Suprapubic skin (tissue), 4 donors: Measurements from ENCODE around the gene RELL1.

ENCODE experiments used
- EP300 ChIP-seq: sonication (generic); formaldehyde crosslinking; IDR thresholded peaks from one replicate; pipeline ENCODE4 v1.6.1; 2017; ENCODE audit warnings: antibody characterized with exemption
- POLR2A ChIP-seq, 2 donors: fragments of 450-650 bp; IDR thresholded peaks; one replicate each; pipeline ENCODE4 v1.6.1; 2017; ENCODE audit warnings: antibody characterized with exemption in 2 of 2, mild to moderate bottlenecking in 2 of 2, moderate library complexity in 2 of 2
- POLR2AphosphoS5 ChIP-seq, 3 donors: sonication (generic); formaldehyde crosslinking; IDR thresholded peaks; one replicate each; pipeline ENCODE4 v1.6.1; 2017; ENCODE audit warnings: antibody characterized with exemption in 3 of 3
- TF ChIP-seq, protein P1 (sequence below), 2 donors: fragments of 200-600 bp in 1 of 2; fragments of 450-650 bp in 1 of 2; sonication (generic) in 1 of 2; IDR thresholded peaks; one replicate each; pipeline ENCODE4 v1.5.1; 2016 to 2019; ENCODE audit warnings: antibody characterized with exemption in 2 of 2, mild to moderate bottlenecking in 1 of 2, moderate library complexity in 1 of 2

GRCh38 chr4:37662861-37663390 lies 23.2 kb downstream of the RELL1 start:
- TF ChIP-seq, protein P1, sequence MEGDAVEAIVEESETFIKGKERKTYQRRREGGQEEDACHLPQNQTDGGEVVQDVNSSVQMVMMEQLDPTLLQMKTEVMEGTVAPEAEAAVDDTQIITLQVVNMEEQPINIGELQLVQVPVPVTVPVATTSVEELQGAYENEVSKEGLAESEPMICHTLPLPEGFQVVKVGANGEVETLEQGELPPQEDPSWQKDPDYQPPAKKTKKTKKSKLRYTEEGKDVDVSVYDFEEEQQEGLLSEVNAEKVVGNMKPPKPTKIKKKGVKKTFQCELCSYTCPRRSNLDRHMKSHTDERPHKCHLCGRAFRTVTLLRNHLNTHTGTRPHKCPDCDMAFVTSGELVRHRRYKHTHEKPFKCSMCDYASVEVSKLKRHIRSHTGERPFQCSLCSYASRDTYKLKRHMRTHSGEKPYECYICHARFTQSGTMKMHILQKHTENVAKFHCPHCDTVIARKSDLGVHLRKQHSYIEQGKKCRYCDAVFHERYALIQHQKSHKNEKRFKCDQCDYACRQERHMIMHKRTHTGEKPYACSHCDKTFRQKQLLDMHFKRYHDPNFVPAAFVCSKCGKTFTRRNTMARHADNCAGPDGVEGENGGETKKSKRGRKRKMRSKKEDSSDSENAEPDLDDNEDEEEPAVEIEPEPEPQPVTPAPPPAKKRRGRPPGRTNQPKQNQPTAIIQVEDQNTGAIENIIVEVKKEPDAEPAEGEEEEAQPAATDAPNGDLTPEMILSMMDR (IDR thresholded peaks at IDR 0.05): no peak
- TF ChIP-seq POLR2A (IDR thresholded peaks at IDR 0.05) (no peak), POLR2AphosphoS5 (IDR thresholded peaks at IDR 0.05) (no peak), EP300 (no peak)
